ENCODE measurements around the gene FAM83G. TPM values are rescaled to one million over a fixed set of nuclear protein-coding genes. Genes with fewer than 3 reads are reported as not detected.

FAM83G gene
- total RNA-seq, 2 donors from 2014 or later = 10.9 to 11.3 TPM

GRCh38 chr17:18999394-18999793, 5.2 kb downstream of the FAM83G start:
- H3K4me3 Mint-ChIP-seq = no peak overlapping the region
- no peak for DNase-seq
- no peak overlapping the region for H3K27ac Mint-ChIP-seq
- H3K27me3 Mint-ChIP-seq (ENCODE audit: low read depth) = no peaks in the 10 kb centered on the region
- H3K4me1 Mint-ChIP-seq (ENCODE audit: low read depth) = peaks cover 27% of the 10 kb centered on the region
- no peak for ATAC-seq (replicated peaks in 1 of 2)
- peaks cover 9 to 26% of the 10 kb centered on the region in 2 donors for H3K36me3 Mint-ChIP-seq (ENCODE audit: insufficient read depth in 2 of 2)
- peaks cover 4 to 8% of the 10 kb centered on the region in 2 donors for H3K9me3 Mint-ChIP-seq

GRCh38 chr17:18997650-18998196, 6.8 kb downstream of the FAM83G start:
- no peak overlapping the region for H3K27ac Mint-ChIP-seq
- H3K4me3 Mint-ChIP-seq = no peak overlapping the region
- no peak for DNase-seq
- no peaks in the 10 kb centered on the region for H3K27me3 Mint-ChIP-seq (ENCODE audit: low read depth)
- H3K36me3 Mint-ChIP-seq (ENCODE audit: insufficient read depth in 2 of 2) = peaks cover 9 to 31% of the 10 kb centered on the region in 2 donors
- H3K9me3 Mint-ChIP-seq = peaks cover 4 to 8% of the 10 kb centered on the region in 2 donors
- H3K4me1 Mint-ChIP-seq (ENCODE audit: low read depth) = peaks cover 36% of the 10 kb centered on the region
- ATAC-seq (replicated peaks in 1 of 2) = no peak

GRCh38 chr17:18996458-18996857, 8.1 kb downstream of the FAM83G start:
- peaks cover 4 to 8% of the 10 kb centered on the region in 2 donors for H3K9me3 Mint-ChIP-seq
- H3K27me3 Mint-ChIP-seq (ENCODE audit: low read depth) = no peaks in the 10 kb centered on the region
- no peak for ATAC-seq (replicated peaks in 1 of 2)
- no peak overlapping the region for H3K27ac Mint-ChIP-seq
- H3K36me3 Mint-ChIP-seq (ENCODE audit: insufficient read depth in 2 of 2) = peaks cover 9 to 25% of the 10 kb centered on the region in 2 donors
- H3K4me1 Mint-ChIP-seq (ENCODE audit: low read depth) = peaks cover 31% of the 10 kb centered on the region
- H3K4me3 Mint-ChIP-seq = no peak overlapping the region
- no peak for DNase-seq

- Mint-ChIP-seq H3K4me3 (no peak overlapping the region), H3K4me1 (ENCODE audit: low read depth) (peaks cover 22% of the 10 kb centered on the region)
These were observed 9.3 kb downstream of the FAM83G start for GRCh38 chr17:18995220-18995619.

GRCh38 chr17:18994631-18995030, 9.9 kb downstream of the FAM83G start:
- H3K4me3 Mint-ChIP-seq = no peak overlapping the region
- no peaks in the 10 kb centered on the region for H3K27me3 Mint-ChIP-seq (ENCODE audit: low read depth)
- DNase-seq (no peak), ATAC-seq (replicated peaks in 1 of 2) (no peak)
- peaks cover 9 to 25% of the 10 kb centered on the region in 2 donors for H3K36me3 Mint-ChIP-seq (ENCODE audit: insufficient read depth in 2 of 2)
- peaks cover 4 to 8% of the 10 kb centered on the region in 2 donors for H3K9me3 Mint-ChIP-seq
- no peak overlapping the region for H3K27ac Mint-ChIP-seq
- peaks cover 22% of the 10 kb centered on the region for H3K4me1 Mint-ChIP-seq (ENCODE audit: low read depth)

More at GRCh38 chr17:18995220-18995619, 9.3 kb downstream of the FAM83G start:
- DNase-seq = no peak
- Mint-ChIP-seq H3K9me3 (peaks cover 4 to 8% of the 10 kb centered on the region in 2 donors), H3K27me3 (ENCODE audit: low read depth) (no peaks in the 10 kb centered on the region), H3K27ac (no peak overlapping the region), H3K36me3 (ENCODE audit: insufficient read depth in 2 of 2) (peaks cover 9 to 25% of the 10 kb centered on the region in 2 donors)
- no peak for ATAC-seq (replicated peaks in 1 of 2)

- Mint-ChIP-seq H3K36me3 (ENCODE audit: insufficient read depth in 2 of 2) (peaks cover 9 to 25% of the 10 kb centered on the region in 2 donors), H3K27me3 (ENCODE audit: low read depth) (no peaks in the 10 kb centered on the region), H3K4me1 (ENCODE audit: low read depth) (peaks cover 22% of the 10 kb centered on the region), H3K4me3 (no peak overlapping the region), H3K27ac (no peak overlapping the region), H3K9me3 (peaks cover 4 to 8% of the 10 kb centered on the region in 2 donors)
- no peak for ATAC-seq (replicated peaks in 1 of 2)
- no peak for DNase-seq
These were observed 10.5 kb downstream of the FAM83G start for GRCh38 chr17:18993905-18994526.

GRCh38 chr17:18992454-18993130, 12.0 kb downstream of the FAM83G start:
- H3K36me3 Mint-ChIP-seq (ENCODE audit: insufficient read depth in 2 of 2) = peaks cover 9 to 25% of the 10 kb centered on the region in 2 donors
- no peak overlapping the region for H3K27ac Mint-ChIP-seq
- peak; percentile 33 to 43 for ATAC-seq (replicated peaks in 1 of 2)
- peaks cover 4 to 8% of the 10 kb centered on the region in 2 donors for H3K9me3 Mint-ChIP-seq
- no peaks in the 10 kb centered on the region for H3K27me3 Mint-ChIP-seq (ENCODE audit: low read depth)
- no peak for DNase-seq
- H3K4me3 Mint-ChIP-seq = no peak overlapping the region
- peaks cover 28% of the 10 kb centered on the region for H3K4me1 Mint-ChIP-seq (ENCODE audit: low read depth)

GRCh38 chr17:18991531-18992315, 12.8 kb downstream of the FAM83G start:
- H3K27ac Mint-ChIP-seq = no peak overlapping the region

GRCh38 chr17:18990331-18990730, 14.2 kb downstream of the FAM83G start:
- Mint-ChIP-seq H3K27ac (no peak overlapping the region), H3K36me3 (ENCODE audit: insufficient read depth in 2 of 2) (peaks cover 4 to 12% of the 10 kb centered on the region in 2 donors), H3K4me1 (ENCODE audit: low read depth) (peaks cover 37% of the 10 kb centered on the region), H3K27me3 (ENCODE audit: low read depth) (no peaks in the 10 kb centered on the region), H3K9me3 (peaks cover 4% of the 10 kb centered on the region in 2 donors), H3K4me3 (no peak overlapping the region)
- no peak for ATAC-seq (replicated peaks in 1 of 2)
- no peak for DNase-seq

More at GRCh38 chr17:18991531-18992315, 12.8 kb downstream of the FAM83G start:
- H3K4me1 Mint-ChIP-seq (ENCODE audit: low read depth) = peaks cover 36% of the 10 kb centered on the region
- H3K36me3 Mint-ChIP-seq (ENCODE audit: insufficient read depth in 2 of 2) = peaks cover 7 to 19% of the 10 kb centered on the region in 2 donors
- H3K4me3 Mint-ChIP-seq = no peak overlapping the region
- no peaks in the 10 kb centered on the region for H3K27me3 Mint-ChIP-seq (ENCODE audit: low read depth)
- ATAC-seq (replicated peaks in 1 of 2) = no peak
- H3K9me3 Mint-ChIP-seq = peaks cover 4 to 6% of the 10 kb centered on the region in 2 donors
- no peak for DNase-seq

- ATAC-seq (replicated peaks in 1 of 2) (no peak), DNase-seq (no peak)
- Mint-ChIP-seq H3K4me3 (no peak overlapping the region), H3K36me3 (ENCODE audit: insufficient read depth in 2 of 2) (no peaks in the 10 kb centered on the region), H3K27ac (no peak overlapping the region), H3K9me3 (no peaks in the 10 kb centered on the region), H3K4me1 (ENCODE audit: low read depth) (peaks cover 31% of the 10 kb centered on the region), H3K27me3 (ENCODE audit: low read depth) (no peaks in the 10 kb centered on the region)
These were observed 15.9 kb downstream of the FAM83G start for GRCh38 chr17:18988546-18989173.

- Mint-ChIP-seq H3K4me1 (ENCODE audit: low read depth) (peaks cover 25% of the 10 kb centered on the region), H3K27me3 (ENCODE audit: low read depth) (no peaks in the 10 kb centered on the region), H3K9me3 (no peaks in the 10 kb centered on the region), H3K27ac (no peak overlapping the region), H3K36me3 (ENCODE audit: insufficient read depth in 2 of 2) (no peaks in the 10 kb centered on the region), H3K4me3 (no peak overlapping the region)
- ATAC-seq (replicated peaks in 1 of 2) (no peak), DNase-seq (no peak)
These were observed 16.6 kb downstream of the FAM83G start for GRCh38 chr17:18987862-18988545.

GRCh38 chr17:18987230-18987610, 17.3 kb downstream of the FAM83G start:
- DNase-seq = no peak
- Mint-ChIP-seq H3K36me3 (ENCODE audit: insufficient read depth in 2 of 2) (no peaks in the 10 kb centered on the region), H3K27me3 (ENCODE audit: low read depth) (no peaks in the 10 kb centered on the region), H3K4me3 (no peak overlapping the region), H3K4me1 (ENCODE audit: low read depth) (peaks cover 20% of the 10 kb centered on the region), H3K9me3 (no peaks in the 10 kb centered on the region), H3K27ac (no peak overlapping the region)
- no peak for ATAC-seq (replicated peaks in 1 of 2)

Data from activated T-cell treated with anti-CD3 and anti-CD28 coated beads, Interleukin-2, amount 50 U/mL, for 72 hours (primary cell).